ENCODE data around the gene GIPC3. TPM values are rescaled to one million over a fixed set of nuclear protein-coding genes. Genes with fewer than 3 reads are reported as not detected.

The GIPC3 gene
- polyA plus RNA-seq (2013, experiment 1 of 2; ENCODE audit: insufficient read length), result 1.7 TPM
- 2.0 TPM for polyA plus RNA-seq (2013, experiment 2 of 2; ENCODE audit: insufficient read length)

DNA sequence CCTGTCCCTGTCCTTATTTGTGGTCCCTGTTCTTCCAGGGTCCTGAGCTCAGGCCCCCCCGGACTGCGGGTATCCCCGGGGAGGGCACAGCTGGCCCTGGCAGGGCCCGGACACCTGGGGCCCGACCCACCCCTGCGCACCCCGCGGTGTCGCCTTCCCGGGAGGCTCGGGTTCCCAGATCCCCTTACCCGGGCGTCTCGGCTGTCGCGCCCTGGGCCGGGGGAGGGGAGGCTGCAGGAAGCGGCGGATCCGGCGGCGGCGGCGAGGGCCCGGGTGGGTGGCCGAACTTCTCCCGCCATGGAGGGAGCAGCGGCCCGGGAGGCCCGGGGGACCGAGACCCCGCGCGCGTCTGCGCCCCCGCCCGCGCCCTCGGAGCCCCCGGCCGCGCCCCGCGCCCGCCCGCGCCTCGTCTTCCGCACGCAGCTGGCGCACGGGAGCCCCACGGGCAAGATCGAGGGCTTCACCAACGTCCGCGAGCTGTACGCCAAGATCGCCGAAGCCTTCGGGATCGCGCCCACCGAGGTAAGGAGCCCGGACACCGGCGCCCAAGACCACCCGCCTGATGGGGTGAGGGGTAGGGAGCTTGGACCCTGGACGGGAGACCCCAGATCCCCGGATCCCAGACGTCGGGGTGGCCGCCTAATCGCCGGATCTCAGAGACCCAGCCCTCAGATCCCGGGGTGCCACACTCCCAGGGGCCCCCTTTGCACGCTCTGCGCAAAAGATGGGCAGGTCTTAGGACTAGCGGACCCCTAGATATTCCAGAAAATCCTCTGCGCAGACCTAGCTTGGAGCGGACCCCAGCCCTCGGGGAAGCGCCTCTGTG lies at the start of gene GIPC3:
GIPC3 (plus strand) TSS at position 178 of the 826 bp plus-strand sequence; CDS start at position 298, 120 bp downstream.
- DNase-seq, result no peak

GRCh38 chr19:3535563-3535965 lies 49.7 kb upstream of the GIPC3 start:
- no peak for DNase-seq

DNA sequence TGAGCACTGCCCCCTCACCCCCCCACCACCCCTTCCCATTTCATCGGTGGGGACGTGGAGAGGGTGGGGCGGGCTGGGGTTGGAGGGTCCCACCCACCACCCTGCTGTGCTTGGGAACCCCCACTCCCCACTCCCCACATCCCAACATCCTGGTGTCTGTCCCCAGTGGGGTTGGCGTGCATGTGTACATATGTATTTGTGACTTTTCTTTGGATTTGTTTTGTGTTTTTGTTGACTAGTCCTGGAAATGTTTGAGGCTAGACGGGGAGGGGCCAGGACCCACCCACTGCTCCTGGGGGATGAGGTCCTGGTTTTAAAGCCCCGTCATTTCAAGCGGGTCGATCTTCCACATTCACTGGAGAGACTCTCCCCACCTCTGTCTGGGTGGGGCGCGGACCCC lies 49.3 kb upstream of the GIPC3 start:
- DNase-seq, result no peak

DNA sequence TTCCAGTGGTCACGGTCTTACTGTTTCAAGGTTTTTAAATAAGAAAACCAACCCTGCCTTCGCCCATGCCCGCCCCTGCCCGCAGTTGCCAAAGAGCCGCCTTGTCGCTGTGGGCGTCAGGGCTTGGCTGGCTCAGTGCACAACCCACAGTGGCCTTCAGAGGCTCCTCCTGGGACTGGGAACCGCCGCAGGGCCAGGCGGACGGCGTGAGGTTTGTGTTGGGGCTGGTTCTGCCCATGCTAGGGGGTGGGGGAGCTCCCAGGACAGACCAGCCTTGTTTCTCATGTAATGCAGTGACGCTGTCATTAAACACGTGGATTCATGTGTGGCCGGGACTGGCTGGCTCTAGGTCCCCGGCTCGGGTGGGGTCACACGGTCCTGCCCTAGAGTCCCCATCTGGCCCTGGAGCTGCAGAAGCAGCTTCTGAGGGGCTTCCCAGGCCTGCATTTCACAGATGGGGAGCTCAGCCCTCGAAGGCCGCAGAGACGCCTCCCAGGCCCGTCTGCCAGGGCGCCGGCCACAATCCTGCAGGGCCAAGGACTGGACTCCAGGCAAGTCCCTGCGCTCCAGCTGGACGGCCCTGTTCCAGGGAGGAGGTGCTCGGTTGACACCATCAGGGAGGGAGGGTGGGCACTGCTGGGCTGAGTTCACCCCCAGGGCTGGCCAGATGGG lies 48.7 kb upstream of the GIPC3 start:
- DNase-seq, result no peak

DNA sequence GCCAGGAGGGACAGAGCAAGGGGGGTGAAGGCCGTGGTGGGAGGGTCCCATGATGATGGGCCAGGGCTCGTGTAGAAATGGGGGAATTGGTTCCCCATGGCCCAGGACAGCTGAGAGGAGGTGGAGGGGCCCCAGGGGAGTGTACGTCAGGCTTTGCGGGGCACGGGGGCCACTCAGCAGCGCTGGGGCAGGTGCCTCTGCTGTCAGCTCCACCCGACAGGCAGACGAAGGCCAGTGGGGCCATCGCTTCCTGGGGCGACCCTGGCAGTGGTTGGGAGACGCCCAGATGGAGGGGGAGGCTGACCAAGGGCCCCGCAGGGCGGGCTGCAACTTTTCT lies 48.2 kb upstream of the GIPC3 start:
- DNase-seq, result no peak

DNA sequence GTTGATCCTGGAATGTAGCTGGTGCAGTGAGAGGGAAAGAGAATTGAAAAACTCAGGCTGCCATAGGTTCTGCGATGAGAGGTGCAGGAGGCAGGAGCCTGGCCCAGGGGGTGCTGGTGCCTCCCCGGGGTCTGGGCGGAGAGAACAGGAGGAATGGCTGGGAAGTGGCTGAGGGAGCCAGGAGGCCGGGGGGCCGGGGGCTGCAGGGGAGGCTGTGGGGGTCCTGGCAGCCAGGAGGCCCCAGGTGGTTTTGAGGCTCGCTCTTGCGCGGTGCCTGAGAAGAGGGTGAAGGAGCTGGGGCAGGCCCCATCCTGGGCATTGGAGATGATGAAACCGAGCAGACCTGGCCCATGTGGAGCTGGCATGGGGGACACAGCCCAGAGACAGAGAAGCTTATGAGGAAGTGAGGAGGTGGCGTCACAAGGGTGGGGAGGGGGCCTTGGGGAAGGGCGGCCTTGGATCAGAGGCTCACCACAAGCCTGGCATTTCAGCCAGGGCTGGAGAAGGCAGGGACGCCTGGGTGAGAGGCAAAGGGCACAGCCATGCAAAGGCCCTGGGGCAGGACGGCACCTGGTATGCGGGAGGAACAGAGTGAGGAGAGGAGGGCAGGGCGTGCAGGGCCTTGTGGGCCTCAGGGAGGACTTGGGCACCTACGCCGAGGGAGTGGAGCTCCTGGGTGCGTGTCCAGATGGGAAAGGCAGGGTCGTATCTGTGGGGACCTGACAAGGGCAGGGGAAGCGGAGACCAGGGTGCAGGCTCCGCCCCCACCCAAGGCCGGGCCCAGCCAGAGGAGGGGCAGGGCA lies 47.6 kb upstream of the GIPC3 start:
- no peak for DNase-seq

GRCh38 chr19:3538258-3538929 lies 46.9 kb upstream of the GIPC3 start:
- no peak for DNase-seq

DNA sequence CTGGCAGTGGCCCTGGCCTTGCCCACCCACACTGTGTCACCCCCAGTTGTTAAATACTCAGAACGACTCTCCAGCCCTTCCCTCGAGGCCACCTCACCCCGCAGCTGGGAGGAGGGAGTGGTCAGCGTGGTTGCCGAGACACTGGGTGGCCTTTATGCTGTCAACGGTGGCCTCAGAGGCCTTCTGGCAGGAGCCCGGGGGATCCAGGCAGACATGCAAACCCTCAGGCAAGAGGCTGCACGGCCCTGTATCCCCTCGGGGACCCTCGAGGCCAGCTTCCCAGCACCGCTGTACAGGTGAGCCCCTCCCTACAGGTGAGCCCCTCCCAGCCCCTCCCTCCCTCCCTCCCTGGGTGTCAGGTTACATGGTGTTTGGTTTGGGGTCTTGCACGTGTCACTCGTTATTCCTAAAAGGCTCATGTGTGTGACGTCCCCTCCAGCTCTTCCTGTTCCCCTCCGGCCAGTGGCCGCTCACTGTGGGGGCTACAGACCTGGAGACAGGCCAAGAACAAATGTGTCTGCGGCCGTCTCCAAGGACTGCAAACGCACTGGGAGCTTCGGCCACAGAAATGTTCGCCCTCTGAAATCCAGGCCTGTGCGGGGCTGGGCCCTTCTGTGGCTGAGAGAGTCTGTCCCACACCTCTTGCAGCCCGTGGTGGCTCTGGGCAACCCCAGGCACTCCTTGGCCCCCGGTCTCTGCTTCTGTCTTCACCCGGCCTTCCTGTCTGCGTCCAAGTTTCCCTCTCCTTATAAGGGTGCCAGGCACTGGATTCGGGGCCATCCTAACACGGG lies 46.1 kb upstream of the GIPC3 start, which contains the start of gene TEKTIP1:
TEKTIP1 (plus strand) TSS at position 210 of the 791 bp plus-strand sequence; CDS start at position 214, 4 bp downstream.
- DNase-seq, result no peak

DNA sequence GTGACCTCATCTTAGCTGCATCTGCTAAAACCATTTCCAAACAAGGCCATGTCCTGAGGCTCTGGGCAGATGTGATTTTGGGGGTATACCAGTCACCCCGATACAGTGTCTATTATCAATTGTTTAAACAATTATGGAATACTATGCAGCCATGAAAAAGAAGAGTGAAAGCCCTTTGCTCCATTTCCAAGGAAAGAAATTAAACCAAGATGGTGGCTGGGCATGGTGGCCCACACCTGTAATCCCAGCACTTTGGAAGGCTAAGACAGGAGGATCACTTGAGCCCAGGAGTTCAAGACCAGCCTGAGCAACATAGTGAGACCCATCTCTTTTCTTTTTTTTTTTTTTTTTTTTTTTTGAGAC lies 45.5 kb upstream of the GIPC3 start:
- DNase-seq, result no peak

DNA sequence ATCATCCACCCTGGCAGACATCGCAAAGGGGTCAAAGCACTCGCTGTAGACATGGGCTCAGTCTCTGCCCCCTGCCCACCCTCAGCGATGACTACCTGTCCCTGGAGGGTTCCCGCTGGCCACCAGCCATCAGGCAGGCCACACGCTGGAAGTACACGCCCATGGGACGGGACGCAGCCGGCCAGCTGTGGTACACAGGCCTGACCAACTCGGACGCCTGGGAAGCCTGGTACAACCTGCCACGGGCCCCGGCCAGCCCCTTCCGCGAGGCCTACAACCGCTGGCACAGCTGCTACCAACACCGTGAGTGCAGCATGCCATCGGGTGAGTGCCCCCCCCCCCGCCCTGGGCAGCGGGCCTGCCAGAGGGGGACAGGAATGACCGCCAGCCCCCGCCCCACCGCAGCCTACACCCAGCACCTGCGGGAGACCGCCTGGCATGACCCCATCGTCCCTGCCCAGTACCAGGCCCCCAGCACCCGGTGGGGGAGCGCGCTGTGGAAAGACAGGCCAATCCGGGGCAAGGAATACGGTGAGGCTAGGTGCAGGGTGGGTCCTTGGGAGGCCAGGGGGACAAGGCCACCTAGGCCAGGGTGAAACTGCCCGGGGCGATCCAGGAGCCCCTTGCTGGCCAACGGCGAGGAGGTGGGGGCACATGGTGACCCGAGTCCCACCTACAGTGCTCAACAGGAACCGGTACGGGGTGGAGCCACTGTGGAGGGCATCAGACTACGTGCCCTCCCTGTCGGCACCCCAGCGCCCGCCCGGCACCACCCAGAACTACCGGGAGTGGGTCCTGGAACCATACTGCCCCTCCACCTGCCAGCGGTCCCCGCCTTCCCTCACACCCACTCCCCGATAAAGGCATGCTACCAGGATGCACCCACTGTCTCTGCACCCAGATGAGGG lies 41.9 kb upstream of the GIPC3 start:
- no peak for DNase-seq

DNA sequence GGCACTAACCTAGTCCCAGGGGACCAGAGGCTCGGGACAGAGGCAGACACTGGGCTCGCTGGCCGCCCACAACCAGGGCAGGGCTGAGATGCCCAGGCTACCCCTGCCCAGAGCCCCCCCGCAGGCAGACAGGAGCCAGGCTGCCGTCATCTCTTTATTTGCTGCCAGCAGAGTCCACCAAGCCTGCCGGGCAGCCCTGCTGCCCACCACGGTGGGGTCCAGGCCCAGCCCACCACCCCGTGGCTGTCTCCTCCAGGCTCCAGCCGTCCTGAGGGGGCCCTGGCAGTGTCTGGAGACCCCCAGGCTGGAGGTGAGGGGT lies 41.3 kb upstream of the GIPC3 start:
- no peak for DNase-seq

GRCh38 chr19:3544742-3545668 lies 40.3 kb upstream of the GIPC3 start:
- DNase-seq, result peak; percentile 27

DNA sequence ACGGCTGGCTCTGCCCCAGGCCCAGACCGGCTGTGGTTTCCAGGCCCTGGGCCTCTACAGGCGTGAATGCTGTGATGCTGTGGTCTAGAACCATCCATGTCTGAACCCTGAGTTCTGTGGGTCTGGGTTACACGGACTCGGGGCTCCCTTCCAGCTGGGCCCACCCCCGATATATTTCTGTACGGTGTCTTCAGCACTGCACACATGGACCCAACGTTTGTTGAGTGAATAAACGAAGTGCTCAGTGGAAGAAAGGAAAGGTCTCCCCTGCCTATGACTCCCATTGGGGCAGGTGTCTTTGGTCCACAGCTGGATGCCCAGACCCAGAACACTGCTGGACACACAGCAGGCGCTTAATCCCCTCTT lies 39.6 kb upstream of the GIPC3 start:
- DNase-seq, result no peak

DNA sequence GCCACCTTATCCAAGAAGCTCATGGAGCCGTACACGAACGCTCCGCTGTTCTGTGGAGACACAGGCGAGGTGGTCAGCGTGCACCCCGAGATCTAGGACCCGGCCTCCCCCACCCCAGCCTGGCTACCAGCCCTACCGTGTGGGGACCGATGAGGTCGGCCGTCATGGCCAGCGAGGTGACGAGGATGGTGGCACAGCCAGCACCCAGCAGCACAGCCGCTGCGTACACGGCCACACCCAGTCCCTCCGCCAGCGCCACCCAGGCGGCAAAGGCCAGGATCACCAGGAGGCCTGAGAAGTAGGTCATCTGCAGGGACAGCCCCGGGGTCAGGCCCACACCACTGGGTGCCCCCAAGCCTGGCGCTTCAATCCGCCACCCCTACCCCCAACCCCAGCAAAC lies 39.2 kb upstream of the GIPC3 start:
- DNase-seq, result no peak

- no peak for DNase-seq
These were observed 38.0 kb upstream of the GIPC3 start for GRCh38 chr19:3547301-3547731.

DNA sequence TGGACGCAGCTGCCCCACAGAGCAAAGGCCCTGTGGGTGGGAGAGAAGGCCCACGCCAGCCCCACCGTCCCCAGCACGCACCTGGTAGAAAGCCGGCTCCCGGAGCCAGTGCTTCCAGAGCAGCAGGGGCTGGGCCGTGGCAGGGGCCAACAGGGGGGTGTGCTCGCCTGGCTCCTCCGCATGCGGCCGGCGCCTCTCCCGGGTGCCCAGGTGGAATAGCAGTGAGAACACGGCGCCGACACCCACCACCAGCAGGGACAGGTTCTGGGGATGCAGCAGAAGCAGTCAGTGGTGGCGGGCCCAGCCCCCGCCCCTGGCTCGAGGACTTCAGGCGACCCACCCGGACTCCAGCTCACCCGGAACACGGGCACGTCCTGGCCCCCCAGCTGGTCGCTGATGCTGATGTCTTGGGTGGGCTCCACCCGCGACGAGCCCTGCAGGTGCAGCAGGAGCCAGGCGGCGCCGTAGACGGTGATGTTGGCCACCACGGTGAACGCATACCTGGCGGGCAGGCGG lies 37.5 kb upstream of the GIPC3 start:
- DNase-seq, result no peak

- DNase-seq, result no peak
These were observed 36.7 kb upstream of the GIPC3 start for GRCh38 chr19:3548606-3549005.

DNA sequence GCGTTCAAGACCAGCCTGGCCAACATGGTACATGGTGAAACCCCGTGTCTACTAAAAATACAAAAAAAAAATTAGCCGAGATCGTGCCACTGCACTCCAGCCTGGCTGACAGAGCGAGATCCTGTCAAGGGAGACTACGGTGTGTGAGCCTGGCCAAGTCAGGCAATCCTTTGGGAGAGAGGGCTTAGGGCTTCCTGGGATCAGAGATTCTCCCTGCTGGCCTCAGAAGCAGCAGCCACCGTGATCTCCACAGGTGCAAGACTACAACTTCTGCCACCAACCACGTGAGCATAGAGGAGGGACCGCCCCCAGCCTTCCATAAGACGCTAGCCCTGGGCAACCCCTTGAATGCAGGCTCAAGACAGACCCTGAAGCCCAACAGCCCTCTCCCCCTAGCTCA lies 35.5 kb upstream of the GIPC3 start:
- DNase-seq, result no peak
